ENCODE data around the gene PIEZO1.

- TF ChIP-seq CTCF (IDR thresholded peaks at IDR 0.05; ENCODE audit: low read depth, low read length, poor library complexity, severe bottlenecking) (no peak), EZH2phosphoT487 (IDR thresholded peaks at IDR 0.05; ENCODE audit: borderline replicate concordance, low read length) (no peak)
These were observed 6.4 kb downstream of the PIEZO1 start for GRCh38 chr16:88778541-88779065.

Data from DOHH2 (cell line).